IPS DF 4.7 (cell line): Measurements from ENCODE around the gene ARHGAP25.

Source experiments
- DNase-seq: peaks from one replicate; pipeline ENCODE4 v3.0.0-alpha.2; 2013; ENCODE audit warnings: low spot score; ENCODE audit errors: extremely low read depth

Gene ARHGAP25

DNA sequence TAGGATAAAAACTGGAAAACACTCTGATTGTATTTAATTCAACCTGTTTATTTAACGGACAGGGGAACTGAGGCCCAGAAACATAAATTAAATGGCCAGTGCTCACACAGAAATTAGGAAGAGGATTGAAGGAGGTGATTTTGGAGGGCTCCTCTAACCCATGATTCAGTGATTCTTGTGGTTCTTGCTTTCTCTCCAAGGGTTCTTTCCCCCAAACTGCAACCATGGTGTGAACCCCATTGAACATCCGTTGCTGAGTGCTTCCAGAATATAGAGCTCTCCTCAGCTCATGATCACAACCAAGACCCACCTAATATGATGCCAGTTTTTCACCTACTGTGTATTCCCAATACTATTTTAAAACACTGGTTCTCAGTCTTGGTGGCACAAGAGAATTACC lies 95.1 kb downstream of the ARHGAP25 start:
- DNase-seq = no peak

DNA sequence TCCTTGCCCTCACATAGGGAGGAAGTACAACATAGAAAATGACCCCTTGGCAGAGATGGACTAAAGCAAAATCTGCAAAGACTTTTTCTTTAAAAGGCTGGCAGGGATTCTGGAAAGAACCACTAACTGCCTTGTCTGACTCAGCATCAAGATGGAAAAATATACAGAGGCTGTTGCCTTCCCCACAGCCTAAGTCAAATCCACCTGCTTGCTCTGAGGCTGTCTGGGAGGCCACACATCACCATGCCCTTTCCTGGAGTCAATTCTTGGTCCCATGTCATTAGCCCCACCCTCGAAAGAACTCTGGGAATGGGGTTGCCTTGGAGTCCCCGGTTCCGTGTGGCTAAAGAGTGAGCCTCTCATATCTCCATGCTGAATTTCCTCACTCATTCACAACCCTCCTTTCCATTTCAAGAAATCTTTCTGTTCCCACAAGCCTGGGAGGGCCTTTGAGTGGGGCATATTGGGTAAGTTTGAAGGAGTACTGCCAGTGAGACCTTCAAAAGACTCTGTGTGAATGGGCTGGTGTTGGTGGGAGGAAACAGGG lies 97.1 kb downstream of the ARHGAP25 start:
- DNase-seq = no peak

DNA sequence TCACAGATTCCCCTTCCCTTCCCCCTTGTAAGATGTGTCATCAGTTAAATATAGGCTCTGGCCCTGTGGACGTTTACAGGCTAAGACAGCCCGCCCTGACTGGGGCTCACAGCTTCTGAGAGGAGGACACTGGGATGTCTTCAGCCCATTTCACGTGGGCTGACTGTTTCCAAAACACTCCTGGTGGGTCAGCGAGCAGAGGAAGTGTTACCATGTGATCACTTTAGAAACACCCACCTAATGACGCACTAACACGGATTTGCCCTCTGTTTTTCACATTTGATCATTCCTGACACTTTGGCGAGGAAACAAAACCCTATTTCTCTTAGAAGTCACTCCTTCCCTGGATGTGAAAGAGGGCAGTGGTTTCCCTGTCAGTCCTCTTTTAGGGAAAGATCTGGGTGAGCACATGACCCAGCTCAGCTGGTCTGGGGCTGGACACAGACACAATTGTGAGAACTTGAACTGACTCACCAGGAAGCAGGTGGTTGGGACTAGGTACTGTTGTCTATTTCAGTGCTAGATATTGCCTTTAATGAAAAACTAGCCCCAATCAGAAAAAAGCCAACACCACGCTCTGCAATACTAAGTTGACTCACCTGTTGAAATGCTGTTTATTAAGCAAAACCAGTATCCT lies 97.7 kb downstream of the ARHGAP25 start:
- no peak for DNase-seq

DNA sequence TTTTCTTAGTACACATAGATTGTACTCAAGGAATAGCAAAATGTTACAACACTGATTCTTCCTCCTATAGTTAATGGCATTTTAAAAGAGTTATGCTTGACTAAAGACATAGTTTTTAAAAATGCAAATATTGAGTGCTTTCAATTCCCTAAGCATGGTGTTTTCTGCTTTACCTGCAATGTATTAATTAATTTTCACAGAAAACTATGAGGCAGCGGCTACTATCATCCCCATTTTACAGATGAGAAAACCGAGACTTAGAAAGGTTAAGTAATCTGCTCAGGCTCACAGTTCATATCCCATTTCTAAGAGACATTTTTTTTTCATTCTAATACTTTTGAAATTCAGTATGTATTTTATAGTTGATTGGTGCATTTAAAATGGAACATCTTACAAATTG lies 98.6 kb downstream of the ARHGAP25 start:
- DNase-seq = no peak

GRCh38 chr2:68834737-68835376 lies 100.2 kb downstream of the ARHGAP25 start:
- no peak for DNase-seq

GRCh38 chr2:68835621-68836020 lies 101.0 kb downstream of the ARHGAP25 start:
- no peak for DNase-seq

- peak; percentile 41 for DNase-seq
Measured at GRCh38 chr2:68837164-68837860, 102.7 kb downstream of the ARHGAP25 start.

- no peak for DNase-seq
Measured at GRCh38 chr2:68837861-68838341, 103.3 kb downstream of the ARHGAP25 start.

GRCh38 chr2:68838641-68839040 lies 104.0 kb downstream of the ARHGAP25 start:
- DNase-seq = no peak

DNA sequence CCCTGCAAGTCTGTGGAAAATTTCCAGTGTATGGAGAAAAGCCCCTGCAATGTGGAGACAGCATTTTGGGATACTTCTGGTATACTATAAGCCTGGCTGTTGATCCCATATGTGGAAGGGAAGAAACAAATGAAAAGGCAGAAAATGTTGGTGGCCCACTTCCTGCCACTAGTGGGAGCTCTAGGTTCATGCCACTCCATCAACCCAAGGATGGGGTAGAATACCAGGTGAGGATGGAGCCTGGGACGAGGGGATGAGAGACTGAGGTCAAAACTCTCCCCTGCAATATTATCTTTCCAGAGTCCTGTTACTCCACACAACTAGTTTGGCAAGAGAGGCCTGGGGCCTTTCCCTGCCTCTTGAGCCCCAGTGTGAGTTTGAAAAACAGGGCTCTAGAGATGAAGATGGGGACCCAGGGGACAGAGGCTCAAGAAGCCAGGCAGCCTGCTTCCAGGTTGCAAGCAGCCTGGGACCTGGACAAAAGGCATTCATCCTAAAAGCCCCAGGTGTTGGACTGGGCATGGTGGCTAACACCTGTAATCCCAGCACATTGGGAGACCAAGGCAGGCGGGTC lies 104.7 kb downstream of the ARHGAP25 start:
- DNase-seq = no peak

DNA sequence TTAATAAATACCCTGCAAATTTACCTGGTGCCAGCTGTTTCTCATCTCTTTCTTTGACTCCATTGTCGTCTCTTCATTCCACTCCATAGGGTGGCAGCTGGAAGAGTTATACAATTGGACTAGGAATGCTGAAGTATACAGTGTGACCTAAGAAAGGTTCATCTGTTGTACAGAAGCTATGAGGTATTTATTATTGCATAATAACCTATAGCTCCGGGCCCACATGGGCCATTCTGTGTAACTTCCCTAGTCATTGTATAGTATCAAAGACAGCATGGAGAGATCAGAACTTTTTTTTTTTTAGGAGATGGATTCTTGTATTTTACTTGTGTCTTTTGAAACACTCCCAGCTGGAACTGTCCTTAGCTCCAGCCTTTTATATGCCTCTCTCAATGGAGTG lies 110.4 kb downstream of the ARHGAP25 start:
- DNase-seq = no peak

DNA sequence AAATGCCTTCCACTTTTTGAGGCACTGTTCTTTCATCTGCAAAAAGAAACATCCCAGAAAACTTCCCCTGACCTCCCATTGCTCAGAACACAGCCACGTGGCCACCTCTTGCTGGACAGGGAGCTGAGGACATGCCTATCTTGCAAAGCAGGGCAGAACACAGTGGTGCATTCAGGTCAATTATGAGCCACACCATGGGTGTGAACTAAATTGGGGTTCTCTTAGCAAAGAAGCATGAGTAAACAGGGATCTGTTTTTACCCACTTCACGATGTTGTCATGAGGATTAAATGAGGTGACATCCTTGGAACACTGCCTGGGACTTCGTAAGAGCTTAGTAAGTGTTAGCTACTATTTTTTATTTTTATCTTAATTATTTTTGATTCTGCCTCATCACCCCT lies 111.5 kb downstream of the ARHGAP25 start:
- no peak for DNase-seq

GRCh38 chr2:68847751-68848150 lies 113.1 kb downstream of the ARHGAP25 start:
- DNase-seq = no peak

- DNase-seq = no peak
Measured at GRCh38 chr2:68849579-68850030, 115.0 kb downstream of the ARHGAP25 start.

DNA sequence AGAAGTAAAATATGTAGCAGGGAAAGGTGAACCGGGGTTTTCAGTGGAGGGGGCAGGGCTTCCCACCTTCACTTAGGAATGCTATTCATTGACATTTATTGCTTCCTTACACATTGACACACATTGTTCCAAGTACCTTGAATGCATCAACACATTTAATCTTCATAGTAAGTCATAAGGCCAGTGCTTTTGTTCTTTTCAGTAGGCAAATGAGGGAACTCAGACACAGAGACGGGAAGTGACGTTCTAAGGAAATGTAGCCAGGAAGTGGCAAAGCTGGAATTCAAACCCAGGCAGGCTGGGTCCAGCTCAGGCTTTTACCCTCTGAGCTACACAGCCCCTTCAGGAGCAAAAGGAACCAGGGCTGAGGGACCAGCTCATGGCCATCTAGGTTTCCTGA lies 115.9 kb downstream of the ARHGAP25 start:
- DNase-seq = no peak

DNA sequence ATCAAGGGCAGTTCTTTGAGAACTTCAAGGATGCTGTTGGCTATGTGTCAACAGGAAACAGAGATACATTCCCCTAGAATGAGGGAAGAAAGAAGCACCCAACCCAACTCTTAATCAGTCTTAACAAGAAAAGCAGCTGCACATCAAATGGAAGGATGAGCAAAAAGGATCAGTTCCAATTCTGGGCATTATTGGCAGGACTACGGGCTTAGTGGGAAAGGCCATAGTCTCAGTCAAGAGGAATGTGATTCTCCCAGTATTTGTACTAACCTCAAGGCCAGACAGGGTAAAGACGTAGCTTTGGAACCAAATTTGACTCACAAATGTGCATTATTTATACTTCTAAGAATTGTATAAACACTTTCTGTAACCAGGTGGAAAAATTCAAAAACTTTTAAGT lies 118.4 kb downstream of the ARHGAP25 start:
- DNase-seq = no peak

DNA sequence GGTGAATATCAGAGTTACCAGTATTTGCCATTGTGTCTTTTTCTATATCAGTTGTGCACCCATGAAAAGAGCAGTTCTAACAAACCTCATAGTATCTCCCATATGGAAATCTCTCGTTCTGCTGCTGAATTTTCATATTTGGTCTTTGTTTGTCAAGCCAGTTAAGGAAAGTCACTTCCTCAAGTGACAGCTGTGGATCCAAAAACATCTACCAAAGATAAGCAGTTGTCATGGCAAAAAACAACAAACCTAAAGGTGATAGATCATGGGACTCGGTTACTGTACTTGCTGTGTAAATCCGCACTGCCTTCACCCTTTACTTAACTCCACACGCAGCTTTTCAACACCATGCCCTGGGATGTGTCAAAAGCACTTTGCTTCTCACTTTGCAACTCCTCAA lies 119.3 kb downstream of the ARHGAP25 start:
- no peak for DNase-seq

- no peak for DNase-seq
Measured at GRCh38 chr2:68854476-68854875, 119.9 kb downstream of the ARHGAP25 start.

- no peak for DNase-seq
Measured at GRCh38 chr2:68855550-68855949, 120.9 kb downstream of the ARHGAP25 start.

- DNase-seq = no peak
Measured at GRCh38 chr2:68857202-68857845, 122.7 kb downstream of the ARHGAP25 start.

GRCh38 chr2:68857855-68858456 lies 123.3 kb downstream of the ARHGAP25 start:
- no peak for DNase-seq
